ENCODE measurements around the gene DDX27.

DNA sequence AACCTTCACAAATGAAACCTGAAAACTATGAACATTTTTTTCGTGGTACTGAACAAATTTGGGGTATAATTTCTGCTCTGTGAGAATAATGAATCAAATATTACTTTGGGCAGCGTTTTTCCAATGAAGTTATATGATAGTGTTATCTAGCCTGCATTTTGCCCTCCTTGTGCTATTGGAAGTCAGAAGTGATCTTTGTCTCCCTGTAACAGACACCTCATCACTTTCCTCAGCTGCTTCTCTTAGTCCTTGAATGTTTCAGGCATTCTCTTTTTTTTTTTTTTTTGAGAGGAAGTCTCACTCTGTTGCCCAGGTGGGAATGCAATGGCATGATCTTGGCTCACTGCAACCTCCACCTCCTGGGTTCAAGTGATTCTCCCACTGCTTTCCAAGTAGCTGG is 10.2 kb downstream of the DDX27 start:
- no peak for TF ChIP-seq POLR2AphosphoS5 (IDR thresholded peaks at IDR 0.05; ENCODE audit: low read depth, low read length)
- no peak for TF ChIP-seq POLR2A (IDR thresholded peaks at IDR 0.05; ENCODE audit: control extremely low read depth in 1 of 2, low read depth in 2 of 2, low read length in 2 of 2)
- no peak for TF ChIP-seq TEAD4 (IDR thresholded peaks at IDR 0.05; ENCODE audit: low read depth, low read length)
- TF ChIP-seq, protein P1, sequence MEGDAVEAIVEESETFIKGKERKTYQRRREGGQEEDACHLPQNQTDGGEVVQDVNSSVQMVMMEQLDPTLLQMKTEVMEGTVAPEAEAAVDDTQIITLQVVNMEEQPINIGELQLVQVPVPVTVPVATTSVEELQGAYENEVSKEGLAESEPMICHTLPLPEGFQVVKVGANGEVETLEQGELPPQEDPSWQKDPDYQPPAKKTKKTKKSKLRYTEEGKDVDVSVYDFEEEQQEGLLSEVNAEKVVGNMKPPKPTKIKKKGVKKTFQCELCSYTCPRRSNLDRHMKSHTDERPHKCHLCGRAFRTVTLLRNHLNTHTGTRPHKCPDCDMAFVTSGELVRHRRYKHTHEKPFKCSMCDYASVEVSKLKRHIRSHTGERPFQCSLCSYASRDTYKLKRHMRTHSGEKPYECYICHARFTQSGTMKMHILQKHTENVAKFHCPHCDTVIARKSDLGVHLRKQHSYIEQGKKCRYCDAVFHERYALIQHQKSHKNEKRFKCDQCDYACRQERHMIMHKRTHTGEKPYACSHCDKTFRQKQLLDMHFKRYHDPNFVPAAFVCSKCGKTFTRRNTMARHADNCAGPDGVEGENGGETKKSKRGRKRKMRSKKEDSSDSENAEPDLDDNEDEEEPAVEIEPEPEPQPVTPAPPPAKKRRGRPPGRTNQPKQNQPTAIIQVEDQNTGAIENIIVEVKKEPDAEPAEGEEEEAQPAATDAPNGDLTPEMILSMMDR (IDR thresholded peaks at IDR 0.05; ENCODE audit: control extremely low read depth in 1 of 3, insufficient read depth in 1 of 3, low read depth in 1 of 3, low read length in 3 of 3) = no peak

Measured in H1 (cell line).